HepG2 (cell line): ENCODE measurements around the gene ISCA1. TPM values are rescaled to one million over a fixed set of nuclear protein-coding genes. Genes with fewer than 3 reads are reported as not detected.
A peak's percentile ranks its signal among the peaks of the same experiment; 100 is the strongest.

Experiments
- ATAC-seq: fragments of 200-7000 bp; cut with Tn5 transposase; 3 replicates; pipeline ENCODE4 v1.9.1; 2020; ENCODE audit warnings: mild to moderate bottlenecking, moderate library complexity
- BruUV-seq: library from RNA; stranded (reverse); fragments of 400-500 nt; replicated peaks from 2 replicates; lab custom pipeline; 2021; lab: Mats Ljungman, UMichigan
- CTCF ChIA-PET: fragments of 300-600 bp; formaldehyde crosslinking; extraction: SDS; loops from one replicate; lab custom pipeline; 2021; ENCODE audit warnings: low total read pairs, inconsistent platforms, low intra/inter-chr PET ratio; lab: Yijun Ruan, JAX
- POLR2A ChIA-PET: fragments of 350-600 bp; sonication (Branson Sonifier 250); formaldehyde crosslinking; loops from one replicate; lab custom pipeline; 2020; ENCODE audit warnings: antibody characterized with exemption, inconsistent platforms; lab: Yijun Ruan, JAX
- DNase-seq: peaks from one replicate; pipeline ENCODE4 v3.0.0-alpha.2; 2015; ENCODE audit warnings: low spot score
- FAIRE-seq: peaks from 3 replicates; lab custom pipeline; 2011; peaks lifted over from hg19 to GRCh38; lab: Jason Lieb, UNC
- H2AFZ ChIP-seq: one replicate; pipeline ENCODE4 v1.6.1; 2011; ENCODE audit warnings: low read length, inconsistent platforms
- H3K27ac ChIP-seq: fragments of 300-600 bp; 3 replicates; pipeline ENCODE4 v1.8.0; 2011; ENCODE audit warnings: mixed run types, mild to moderate bottlenecking, mixed read lengths, low read length, inconsistent platforms; ENCODE audit not compliant: insufficient read depth; ENCODE audit errors: extremely low read length
- H3K27me3 ChIP-seq, 2 experiments: fragments of 200-600 bp in 1 of 2; 2 replicates in 1 of 2; 3 replicates in 1 of 2; pipeline versions ENCODE4 v1.6.0 to v1.8.0; 2011; ENCODE audit warnings: low read length in 2 of 2, mild to moderate bottlenecking in 2 of 2, moderate library complexity in 2 of 2, inconsistent platforms in 1 of 2; ENCODE audit not compliant: insufficient read depth in 2 of 2, control insufficient read depth in 1 of 2
- H3K36me3 ChIP-seq, 2 experiments: fragments of 200-600 bp in 1 of 2; replicated peaks in 1 of 2; 2 replicates in 1 of 2; 3 replicates in 1 of 2; pipeline versions ENCODE4 v1.5.1 to v1.8.0; 2011; ENCODE audit warnings: low read length in 2 of 2, inconsistent platforms in 1 of 2; ENCODE audit not compliant: insufficient read depth in 2 of 2, control insufficient read depth in 1 of 2
- H3K4me1 ChIP-seq: 2 replicates; pipeline ENCODE4 v1.5.1; 2012; ENCODE audit warnings: low read length, inconsistent platforms; ENCODE audit not compliant: insufficient read depth
- H3K4me2 ChIP-seq: 2 replicates; pipeline ENCODE4 v1.6.0; 2011; ENCODE audit warnings: low read depth, low read length, inconsistent platforms
- H3K4me3 ChIP-seq, 3 experiments: fragments of 200-600 bp in 1 of 3; sonication (generic), shearing (Covaris generic) in 1 of 3; replicated peaks in 1 of 3; 2 replicates each; pipeline ENCODE4 v1.5.1; 2011 to 2016; ENCODE audit warnings: low read length in 3 of 3, inconsistent platforms in 2 of 3, low read depth in 2 of 3, mild to moderate bottlenecking in 2 of 3, control low read depth in 1 of 3, mixed read lengths in 1 of 3; ENCODE audit not compliant: insufficient read depth in 1 of 3
- H3K79me2 ChIP-seq: one replicate; pipeline ENCODE4 v1.6.1; 2011; ENCODE audit warnings: low read length, inconsistent platforms; ENCODE audit not compliant: insufficient read depth
- H3K9ac ChIP-seq: 2 replicates; pipeline ENCODE4 v1.6.0; 2011; ENCODE audit warnings: mild to moderate bottlenecking, low read depth, low read length, inconsistent platforms; ENCODE audit not compliant: insufficient read depth
- H3K9me3 ChIP-seq: 2 replicates; pipeline ENCODE4 v1.5.1; 2012; ENCODE audit warnings: mild to moderate bottlenecking, low read length
- H4K20me1 ChIP-seq: 2 replicates; pipeline ENCODE4 v1.6.0; 2011; ENCODE audit warnings: inconsistent platforms, mild to moderate bottlenecking, low read length, moderate library complexity; ENCODE audit not compliant: insufficient read depth
- BORCS8-MEF2B ChIP-seq: sonication (generic); formaldehyde crosslinking; IDR thresholded peaks from 2 replicates; pipeline ENCODE4 v1.8.0; 2022; ENCODE audit warnings: mild to moderate bottlenecking, missing genetic modification reagents
- HDAC2 ChIP-seq: sonication (generic); formaldehyde crosslinking; IDR thresholded peaks from 2 replicates; pipeline ENCODE4 v1.4.0; 2020; ENCODE audit warnings: missing genetic modification reagents
- NBN ChIP-seq: fragments of 450-650 bp; conservative IDR thresholded peaks from 2 replicates; pipeline ENCODE4 v1.6.1; 2017
- POGZ ChIP-seq: sonication (generic); formaldehyde crosslinking; IDR thresholded peaks from 2 replicates; pipeline ENCODE4 v1.4.0; 2020; ENCODE audit warnings: mild to moderate bottlenecking, missing genetic modification reagents
- RARA ChIP-seq: IDR thresholded peaks from 2 replicates; pipeline ENCODE4 v1.6.1; 2016; ENCODE audit warnings: missing genetic modification reagents, missing compliant biosample characterization
- THRA ChIP-seq: sonication (generic); formaldehyde crosslinking; IDR thresholded peaks from 2 replicates; pipeline ENCODE4 v1.4.0; 2020; ENCODE audit warnings: missing genetic modification reagents, borderline replicate concordance
- UBTF ChIP-seq: sonication (generic); formaldehyde crosslinking; IDR thresholded peaks from 2 replicates; pipeline ENCODE4 v1.4.0; 2020; ENCODE audit warnings: mild to moderate bottlenecking, missing genetic modification reagents
- ZKSCAN8 ChIP-seq: IDR thresholded peaks from 2 replicates; pipeline ENCODE4 v1.6.1; 2016; ENCODE audit warnings: borderline replicate concordance, missing genetic modification reagents, missing compliant biosample characterization
- WGBS: methylation state at CpG from one replicate; pipeline ENCODE4 v1.1.6; 2017; ENCODE audit warnings: low lambda C conversion rate; 5-methylcytosine and 5-hydroxymethylcytosine counted together
- in situ Hi-C: cut with HindIII; loops from 2 replicates; pipeline ENCODE4 v1.10.0; 2017; ENCODE audit warnings: low pct_unique_long_range_greater_than_20kb; ENCODE audit not compliant: extremely low pct_ligation_motif_present
- intact Hi-C: fragments of 100-400 bp; cut with micrococcal nuclease; formaldehyde crosslinking; loops from one replicate; pipeline ENCODE4 v1.10.0; 2022; ENCODE audit not compliant: unreplicated experiment
- polyA plus RNA-seq, 8 experiments: library from polyadenylated mRNA; depleted of rRNA in 3 of 8; stranded (reverse) in 7 of 8; unstranded in 1 of 8; fragments of >200 nt; fragmentation: Illumina TruSeq in 4 of 8; extraction: Trizol in 4 of 8; gene quantifications; 2 replicates each; pipeline versions ENCODE4 v1.2.1 to v1.2.3, GENCODE V29; 2011 to 2016; ENCODE audit warnings: low read depth in 4 of 8, missing spikeins in 1 of 8, mixed read lengths in 1 of 8; ENCODE audit not compliant: insufficient read depth in 1 of 8
- total RNA-seq, 5 experiments: library from RNA; depleted of rRNA; stranded (reverse); fragments of >200 nt; fragmentation: Illumina TruSeq; extraction: Trizol; gene quantifications; 2 replicates each; pipeline ENCODE4 v1.2.3, GENCODE V29; 2016; ENCODE audit warnings: low read depth in 1 of 5
- TF ChIP-seq, protein P1 (sequence below): sonication (generic); formaldehyde crosslinking; IDR thresholded peaks from 2 replicates; pipeline ENCODE4 v1.8.0; 2022; ENCODE audit warnings: missing genetic modification reagents, mild to moderate bottlenecking, inconsistent platforms, borderline replicate concordance

Gene ISCA1
- total and polyA plus RNA-seq, 2 of the 13 experiments (the other 11 are each of a cell fraction or from before 2014, with no cell fraction given) = 29.2 to 40.9 TPM

DNA sequence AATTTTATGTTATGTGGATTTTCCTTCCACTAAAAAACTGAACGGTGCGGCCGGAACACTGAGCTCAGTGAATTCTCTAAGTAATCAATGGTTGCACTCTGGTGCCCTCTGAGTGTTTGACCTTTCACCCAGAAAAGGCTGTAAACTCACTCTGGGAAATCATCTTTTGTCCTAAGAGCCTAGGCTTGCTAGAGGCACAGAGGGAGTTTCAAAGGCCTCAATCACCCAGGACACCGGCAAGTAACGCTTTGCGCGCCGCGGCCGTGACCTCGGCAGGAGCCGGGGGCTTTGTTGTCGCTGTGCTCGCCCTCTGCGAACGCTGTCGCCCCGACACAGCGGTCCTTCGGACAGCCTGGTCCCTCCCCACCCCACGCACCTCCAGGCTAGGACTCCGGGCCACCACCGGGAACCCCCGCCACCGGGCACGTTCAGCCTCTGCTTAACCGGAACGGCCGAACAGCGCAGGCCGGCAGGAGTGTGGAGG, 703 bp downstream of the ISCA1 start:
- intact Hi-C loops = loop anchor here (5.0 to 10.0 kb wide), 2 partner anchors 123 to 189 kb away; no protein-coding TSS in a partner anchor
- TF ChIP-seq POGZ (CRISPR knock-in tag) (0 out of 2 replicates have a peak, but pooled peaks have one; percentile 23), UBTF (CRISPR knock-in tag) (peak; percentile 94), RARA (CRISPR knock-in tag) (peak; percentile 67), ZKSCAN8 (CRISPR knock-in tag) (0 out of 2 replicates have a peak, but pooled peaks have one; percentile 56), HDAC2 (CRISPR knock-in tag) (no peak), THRA (CRISPR knock-in tag) (peak; percentile 53; the same call in 1 of the 2 replicates), NBN (no peak), BORCS8-MEF2B (CRISPR knock-in tag) (peak; percentile 69; the same call in 1 of the 2 replicates)
- TF ChIP-seq, protein P1, sequence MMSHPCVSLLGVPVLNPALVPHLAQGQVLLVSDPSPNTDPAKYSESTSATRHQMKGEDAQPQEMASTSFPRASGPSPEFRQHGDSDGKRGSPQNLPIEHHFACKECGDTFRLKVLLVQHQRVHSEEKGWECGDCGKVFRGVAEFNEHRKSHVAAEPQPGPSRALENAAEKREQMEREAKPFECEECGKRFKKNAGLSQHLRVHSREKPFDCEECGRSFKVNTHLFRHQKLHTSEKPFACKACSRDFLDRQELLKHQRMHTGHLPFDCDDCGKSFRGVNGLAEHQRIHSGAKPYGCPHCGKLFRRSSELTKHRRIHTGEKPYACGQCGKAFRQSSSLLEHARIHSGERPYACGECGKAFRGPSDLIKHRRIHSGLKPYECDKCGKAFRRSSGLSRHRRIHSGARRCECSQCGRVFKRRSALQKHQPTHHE (CRISPR knock-in tag) = peak; percentile 91; the same call in 1 of the 2 replicates

More for the DNA sequence above, 703 bp downstream of the ISCA1 start:
- ATAC-seq (peak; percentile 65), FAIRE-seq (no peak), DNase-seq (peak; percentile 72)
- Histone ChIP-seq H3K4me3 (peak overlapping the region; percentile 69 to 93 (median 86)), H2AFZ (no peak overlapping the region), H3K4me2 (peak overlapping the region; percentile 79), H3K36me3 (peaks cover 2 to 7% of the 10 kb centered on the region in 2 experiments; a peak in 1 of 5 replicates), H3K9me3 (no peaks in the 10 kb centered on the region), H3K27me3 (no peaks in the 10 kb centered on the region), H3K9ac (peak overlapping the region; percentile 94), H3K27ac (peak overlapping the region; percentile 97), H3K79me2 (peaks cover 48% of the 10 kb centered on the region), H3K4me1 (peaks cover 40% of the 10 kb centered on the region), H4K20me1 (peaks cover 17% of the 10 kb centered on the region)
- WGBS = 0% methylated on average over 3 of the region's 31 CpGs
- BruUV-seq = no TSS peak
- in situ Hi-C loops = loop anchor here (10.0 kb wide), 1 partner anchor 337 kb away; the partner anchor contains the start of gene NAA35
- ChIA-PET CTCF (no interaction called here), POLR2A (interaction anchor here (0.7 to 2.1 kb wide), 5 partner anchors 17 to 1332 kb away, joined by 3 to 15 read pairs (median 4); no protein-coding TSS in a partner anchor)
